Body of pancreas (tissue), 4 donors: ENCODE data around the gene SPATA22.

Source experiments
- CTCF ChIP-seq, 7 experiments: fragments of 450-650 bp in 4 of 7; fragments of 200-600 bp in 3 of 7; sonication (generic) in 3 of 7; IDR thresholded peaks; one replicate each; pipeline ENCODE4 v1.5.1; 2016 to 2019; ENCODE audit warnings: antibody characterized with exemption in 7 of 7
- POLR2A ChIP-seq, 3 donors: fragments of 450-650 bp; IDR thresholded peaks; one replicate each; pipeline ENCODE4 v1.6.1; 2016; ENCODE audit warnings: antibody characterized with exemption in 3 of 3, mild to moderate bottlenecking in 2 of 3

DNA sequence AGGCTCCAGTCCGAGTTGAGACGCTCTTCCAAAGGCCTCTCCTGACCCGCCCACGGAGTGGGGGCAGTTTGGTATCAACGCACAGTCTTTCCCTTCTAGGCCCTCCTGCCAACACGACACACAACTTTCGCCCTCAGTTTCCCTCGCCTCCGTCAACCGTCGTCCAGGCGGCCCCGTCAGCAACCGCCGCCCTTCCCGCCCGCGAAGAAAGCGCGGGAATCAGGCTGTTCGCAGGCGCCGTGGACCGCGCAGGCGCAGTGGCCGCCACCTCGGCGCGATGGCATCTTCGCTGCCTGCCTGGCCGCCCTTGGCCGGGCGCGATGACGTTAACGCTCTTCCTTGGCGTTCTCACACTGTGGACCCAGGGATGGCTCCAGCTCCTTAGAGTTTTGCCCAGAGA lies at the start of gene SPATA22:
- TF ChIP-seq CTCF (IDR thresholded peaks at IDR 0.05) (no peak), POLR2A (IDR thresholded peaks at IDR 0.05) (no peak)
